RWPE2 (cell line): ENCODE data around the gene GABPB1.

Experiments
- ATAC-seq: fragments of 200-7000 bp; cut with Tn5 transposase; 3 replicates; pipeline ENCODE4 v1.9.1; 2021; ENCODE audit warnings: low read depth
- DNase-seq: peaks from one replicate; pipeline ENCODE4 v3.0.0-alpha.2; 2020; ENCODE audit warnings: low spot score
- H3K27ac ChIP-seq: fragments of 450-650 bp; 2 replicates; pipeline ENCODE4 v1.5.1; 2017; ENCODE audit warnings: mild to moderate bottlenecking; ENCODE audit not compliant: poor library complexity, severe bottlenecking
- H3K27me3 ChIP-seq: fragments of 250-450 bp; sonication (Bioruptor Pico); 2 replicates; pipeline ENCODE4 v1.5.1; 2021; ENCODE audit warnings: mild to moderate bottlenecking, moderate library complexity; ENCODE audit not compliant: insufficient read depth, poor library complexity, severe bottlenecking
- H3K36me3 ChIP-seq: fragments of 250-450 bp; sonication (Bioruptor Pico); 2 replicates; pipeline ENCODE4 v1.5.1; 2020; ENCODE audit warnings: low read depth, mild to moderate bottlenecking, moderate library complexity
- H3K4me1 ChIP-seq: fragments of 250-450 bp; sonication (Bioruptor Pico); 2 replicates; pipeline ENCODE4 v1.5.1; 2021; ENCODE audit warnings: mild to moderate bottlenecking, moderate library complexity; ENCODE audit not compliant: insufficient read depth, poor library complexity, severe bottlenecking
- H3K4me3 ChIP-seq: fragments of 250-450 bp; sonication (Bioruptor Pico); 2 replicates; pipeline ENCODE4 v1.5.1; 2021; ENCODE audit warnings: mild to moderate bottlenecking, moderate library complexity; ENCODE audit not compliant: severe bottlenecking
- H3K9me3 ChIP-seq: fragments of 250-450 bp; sonication (Bioruptor Pico); 2 replicates; pipeline ENCODE4 v1.5.1; 2021; ENCODE audit warnings: mild to moderate bottlenecking, moderate library complexity; ENCODE audit not compliant: severe bottlenecking
- TF ChIP-seq, protein P1 (sequence below): fragments of 450-650 bp; IDR thresholded peaks from one replicate; pipeline ENCODE4 v1.5.1; 2017; ENCODE audit warnings: mild to moderate bottlenecking, moderate library complexity; ENCODE audit not compliant: poor library complexity, severe bottlenecking

The GABPB1 gene

DNA sequence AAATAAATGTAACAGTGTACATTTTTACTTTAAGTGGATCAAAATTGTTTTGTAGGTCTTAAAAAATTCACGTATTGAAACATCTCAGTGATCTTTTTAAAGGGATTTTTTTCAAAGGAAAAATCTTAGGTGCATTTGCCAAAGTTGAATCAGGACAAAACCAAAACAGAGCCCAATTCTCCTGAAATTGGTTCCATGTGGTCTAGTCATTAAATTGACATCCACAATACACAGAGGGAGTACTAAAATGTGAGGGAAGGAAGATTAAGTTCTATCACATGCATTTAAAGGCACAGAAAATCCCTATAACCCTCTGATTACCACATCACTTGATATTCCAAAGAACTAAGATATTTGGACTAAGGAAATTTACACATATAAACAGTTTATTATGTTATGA lies 50.2 kb downstream of the GABPB1 start:
- Histone ChIP-seq H3K4me1 (no peaks in the 10 kb centered on the region), H3K9me3 (no peaks in the 10 kb centered on the region), H3K4me3 (no peak overlapping the region), H3K27ac (no peak overlapping the region), H3K27me3 (no peaks in the 10 kb centered on the region), H3K36me3 (peaks cover 39% of the 10 kb centered on the region)
- DNase-seq, result no peak
- TF ChIP-seq, protein P1, sequence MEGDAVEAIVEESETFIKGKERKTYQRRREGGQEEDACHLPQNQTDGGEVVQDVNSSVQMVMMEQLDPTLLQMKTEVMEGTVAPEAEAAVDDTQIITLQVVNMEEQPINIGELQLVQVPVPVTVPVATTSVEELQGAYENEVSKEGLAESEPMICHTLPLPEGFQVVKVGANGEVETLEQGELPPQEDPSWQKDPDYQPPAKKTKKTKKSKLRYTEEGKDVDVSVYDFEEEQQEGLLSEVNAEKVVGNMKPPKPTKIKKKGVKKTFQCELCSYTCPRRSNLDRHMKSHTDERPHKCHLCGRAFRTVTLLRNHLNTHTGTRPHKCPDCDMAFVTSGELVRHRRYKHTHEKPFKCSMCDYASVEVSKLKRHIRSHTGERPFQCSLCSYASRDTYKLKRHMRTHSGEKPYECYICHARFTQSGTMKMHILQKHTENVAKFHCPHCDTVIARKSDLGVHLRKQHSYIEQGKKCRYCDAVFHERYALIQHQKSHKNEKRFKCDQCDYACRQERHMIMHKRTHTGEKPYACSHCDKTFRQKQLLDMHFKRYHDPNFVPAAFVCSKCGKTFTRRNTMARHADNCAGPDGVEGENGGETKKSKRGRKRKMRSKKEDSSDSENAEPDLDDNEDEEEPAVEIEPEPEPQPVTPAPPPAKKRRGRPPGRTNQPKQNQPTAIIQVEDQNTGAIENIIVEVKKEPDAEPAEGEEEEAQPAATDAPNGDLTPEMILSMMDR, result no peak
- ATAC-seq, result no peak

DNA sequence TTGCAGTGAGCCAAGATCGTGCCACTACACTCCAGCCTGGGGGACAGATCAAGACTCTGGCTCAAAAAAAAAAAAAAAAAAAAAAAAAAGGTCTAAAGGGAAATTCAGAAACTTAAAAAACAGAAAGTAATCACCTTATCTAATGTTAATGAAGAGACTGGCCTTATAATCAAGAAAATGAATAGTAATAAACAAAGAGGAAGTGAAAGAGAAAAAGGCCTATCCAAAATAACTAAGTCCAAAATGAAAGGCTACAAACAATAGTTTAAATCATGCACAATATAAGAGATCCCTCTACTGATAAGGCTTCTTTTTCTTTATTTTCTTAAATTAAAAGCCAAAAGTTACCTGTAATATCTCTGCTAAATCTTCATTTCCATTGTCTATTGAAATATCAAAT lies 52.4 kb downstream of the GABPB1 start:
- no peaks in the 10 kb centered on the region for H3K4me1 ChIP-seq
- no peak for ATAC-seq
- TF ChIP-seq, protein P1, result no peak
- H3K9me3 ChIP-seq, result no peaks in the 10 kb centered on the region
- no peak overlapping the region for H3K27ac ChIP-seq
- no peak overlapping the region for H3K4me3 ChIP-seq
- H3K27me3 ChIP-seq, result no peaks in the 10 kb centered on the region
- peaks cover 42% of the 10 kb centered on the region for H3K36me3 ChIP-seq
- no peak for DNase-seq

DNA sequence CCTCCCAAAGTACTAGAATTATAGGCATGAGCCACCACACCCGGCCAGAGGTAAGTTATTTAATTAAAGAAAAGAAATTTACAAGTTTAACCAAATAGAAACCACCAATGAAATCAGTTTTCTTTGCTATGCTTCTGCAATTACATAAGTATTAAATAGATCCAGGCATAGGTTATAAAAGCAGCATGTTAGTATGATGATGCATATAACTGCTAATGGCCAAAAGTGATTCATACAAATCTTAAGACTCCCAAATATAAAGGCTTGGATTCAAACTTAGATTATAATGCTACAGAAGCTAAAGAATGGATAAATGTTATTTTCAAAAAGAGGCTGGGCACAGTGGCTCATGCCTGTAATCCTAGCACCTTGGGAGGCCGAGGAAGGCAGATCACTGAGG lies 56.7 kb downstream of the GABPB1 start:
- Histone ChIP-seq H3K4me3 (no peak overlapping the region), H3K4me1 (no peaks in the 10 kb centered on the region), H3K27me3 (no peaks in the 10 kb centered on the region), H3K9me3 (no peaks in the 10 kb centered on the region), H3K27ac (no peak overlapping the region), H3K36me3 (peaks cover 65% of the 10 kb centered on the region)
- TF ChIP-seq, protein P1, result no peak
- DNase-seq (no peak), ATAC-seq (no peak)

DNA sequence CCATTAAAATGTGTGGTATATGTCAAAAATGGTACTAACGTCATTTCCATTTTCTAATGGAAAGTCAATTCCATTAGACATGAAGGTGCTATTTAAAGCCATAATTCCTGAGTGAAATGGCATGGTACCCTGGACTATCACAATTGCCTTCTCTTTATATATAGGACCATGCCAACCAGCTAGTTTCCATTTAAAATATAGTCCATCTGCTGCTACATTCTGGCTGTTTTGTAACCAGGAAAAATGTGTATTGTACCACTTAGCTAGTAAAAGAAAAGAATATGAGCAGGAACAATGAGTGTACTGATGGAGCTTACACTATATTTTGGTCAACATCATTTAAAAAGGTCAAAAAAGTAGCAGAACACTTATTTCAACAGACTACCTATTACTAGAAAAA lies 59.0 kb downstream of the GABPB1 start:
- peaks cover 49% of the 10 kb centered on the region for H3K36me3 ChIP-seq
- no peak overlapping the region for H3K27ac ChIP-seq
- no peaks in the 10 kb centered on the region for H3K9me3 ChIP-seq
- no peak for DNase-seq
- H3K4me1 ChIP-seq, result no peaks in the 10 kb centered on the region
- H3K27me3 ChIP-seq, result no peaks in the 10 kb centered on the region
- no peak for ATAC-seq
- TF ChIP-seq, protein P1, result no peak
- H3K4me3 ChIP-seq, result no peak overlapping the region

GRCh38 chr15:50289749-50290148 lies 65.2 kb downstream of the GABPB1 start:
- no peaks in the 10 kb centered on the region for H3K27me3 ChIP-seq
- H3K9me3 ChIP-seq, result no peaks in the 10 kb centered on the region
- H3K27ac ChIP-seq, result no peak overlapping the region
- no peaks in the 10 kb centered on the region for H3K4me1 ChIP-seq
- ATAC-seq (no peak), DNase-seq (no peak)
- TF ChIP-seq, protein P1, result no peak
- peaks cover 45% of the 10 kb centered on the region for H3K36me3 ChIP-seq
- H3K4me3 ChIP-seq, result no peak overlapping the region
